Measurements from ENCODE around the gene DIS3L2.

DIS3L2 gene

GRCh38 chr2:232287316-232287715 lies 325.8 kb downstream of the DIS3L2 start:
- DNase-seq (ENCODE audit: low read depth) = no peak
- no peak for TF ChIP-seq CTCF (IDR thresholded peaks at IDR 0.05; ENCODE audit: insufficient read depth, low read depth, low read length, missing control alignments)
- no peak overlapping the region for H3K4me3 ChIP-seq (ENCODE audit: low read length)

- H3K4me3 ChIP-seq (ENCODE audit: low read length) = no peak overlapping the region
- TF ChIP-seq CTCF (IDR thresholded peaks at IDR 0.05; ENCODE audit: insufficient read depth, low read depth, low read length, missing control alignments) = no peak
- DNase-seq (ENCODE audit: low read depth) = no peak
Measured at GRCh38 chr2:232288489-232289030, 327.0 kb downstream of the DIS3L2 start.

GRCh38 chr2:232290668-232291067 lies 329.2 kb downstream of the DIS3L2 start:
- no peak for DNase-seq (ENCODE audit: low read depth)
- no peak for TF ChIP-seq CTCF (IDR thresholded peaks at IDR 0.05; ENCODE audit: insufficient read depth, low read depth, low read length, missing control alignments)
- no peak overlapping the region for H3K4me3 ChIP-seq (ENCODE audit: low read length)

- no peak for DNase-seq (ENCODE audit: low read depth)
- H3K4me3 ChIP-seq (ENCODE audit: low read length) = no peak overlapping the region
- no peak for TF ChIP-seq CTCF (IDR thresholded peaks at IDR 0.05; ENCODE audit: insufficient read depth, low read depth, low read length, missing control alignments)
Measured at GRCh38 chr2:232291343-232291742, 329.8 kb downstream of the DIS3L2 start.

GRCh38 chr2:232292395-232293154 lies 331.1 kb downstream of the DIS3L2 start:
- DNase-seq (ENCODE audit: low read depth) = peak; percentile 70
- peak; percentile 84 for TF ChIP-seq CTCF (IDR thresholded peaks at IDR 0.05; ENCODE audit: insufficient read depth, low read depth, low read length, missing control alignments)
- no peak overlapping the region for H3K4me3 ChIP-seq (ENCODE audit: low read length)

- H3K4me3 ChIP-seq (ENCODE audit: low read length) = no peak overlapping the region
- DNase-seq (ENCODE audit: low read depth) = no peak
- no peak for TF ChIP-seq CTCF (IDR thresholded peaks at IDR 0.05; ENCODE audit: insufficient read depth, low read depth, low read length, missing control alignments)
Measured at GRCh38 chr2:232293191-232293590, 331.7 kb downstream of the DIS3L2 start.

GRCh38 chr2:232295971-232296370 lies 334.5 kb downstream of the DIS3L2 start:
- H3K4me3 ChIP-seq (ENCODE audit: low read length) = no peak overlapping the region
- peak; percentile 57 for DNase-seq (ENCODE audit: low read depth)
- TF ChIP-seq CTCF (IDR thresholded peaks at IDR 0.05; ENCODE audit: insufficient read depth, low read depth, low read length, missing control alignments) = no peak
